ENCODE measurements around the gene RMI1.

- TF ChIP-seq CTCF (IDR thresholded peaks at IDR 0.05) (no peak), POLR2A (IDR thresholded peaks at IDR 0.05) (no peak), EP300 (IDR thresholded peaks at IDR 0.05) (no peak)
These were observed 21.7 kb downstream of the RMI1 start for GRCh38 chr9:84002344-84002743.

Measured in tibial nerve (tissue), 4 donors.